Measurements from ENCODE around the gene USP16. TPM values are rescaled to one million over a fixed set of nuclear protein-coding genes. Genes with fewer than 3 reads are reported as not detected.
"Not testable (repeated sequence)": the region's sequence is repeated elsewhere in the genome, so short reads cannot be mapped to it uniquely, and the experiment has no call there.

The USP16 gene
- total RNA-seq, 1 donor from 2014 or later: 53.7 TPM

GRCh38 chr21:29076731-29077640 lies 52.5 kb downstream of the USP16 start:
- not testable (repeated sequence) for ATAC-seq
- DNase-seq (ENCODE audit: low spot score): peak; percentile 83
- intact Hi-C loops (cut with DNase I): loop anchor here (10.0 kb wide), 1 partner anchor 52 kb away; the partner anchor contains the start of gene USP16

GRCh38 chr21:29077651-29078090 lies 53.2 kb downstream of the USP16 start:
- intact Hi-C loops (cut with DNase I): loop anchor here (10.0 kb wide), 1 partner anchor 53 kb away; the partner anchor contains the start of gene USP16
- no peak for ATAC-seq

GRCh38 chr21:29078869-29079767 lies 54.6 kb downstream of the USP16 start:
- intact Hi-C loops (cut with DNase I): loop anchor here (10.0 kb wide), 1 partner anchor 54 kb away; the partner anchor contains the start of gene USP16
- ATAC-seq (peak; percentile 65), DNase-seq (ENCODE audit: low spot score) (no peak)

More at GRCh38 chr21:29077651-29078090, 53.2 kb downstream of the USP16 start:
- DNase-seq (ENCODE audit: low spot score): no peak

GRCh38 chr21:29080454-29080941 lies 56.0 kb downstream of the USP16 start:
- intact Hi-C loops (cut with DNase I): no loop called here
- DNase-seq (ENCODE audit: low spot score) (no peak), ATAC-seq (peak; percentile 37)

- intact Hi-C loops (cut with DNase I): no loop called here
- ATAC-seq (no peak), DNase-seq (ENCODE audit: low spot score) (no peak)
These were observed 57.8 kb downstream of the USP16 start for GRCh38 chr21:29082046-29082815.

GRCh38 chr21:29083306-29083705 lies 58.8 kb downstream of the USP16 start:
- DNase-seq (ENCODE audit: low spot score) (no peak), ATAC-seq (no peak)
- intact Hi-C loops (cut with DNase I): no loop called here

GRCh38 chr21:29084372-29084771 lies 59.9 kb downstream of the USP16 start:
- DNase-seq (ENCODE audit: low spot score) (no peak), ATAC-seq (no peak)
- intact Hi-C loops (cut with DNase I): no loop called here

GRCh38 chr21:29085106-29085752 lies 60.8 kb downstream of the USP16 start:
- DNase-seq (ENCODE audit: low spot score) (no peak), ATAC-seq (no peak)
- intact Hi-C loops (cut with DNase I): no loop called here

GRCh38 chr21:29091033-29091432 lies 66.6 kb downstream of the USP16 start:
- intact Hi-C loops (cut with DNase I): no loop called here
- DNase-seq (ENCODE audit: low spot score): no peak
- no peak for ATAC-seq

GRCh38 chr21:29092102-29092959 lies 67.9 kb downstream of the USP16 start:
- ATAC-seq (peak; percentile 48), DNase-seq (ENCODE audit: low spot score) (no peak)
- intact Hi-C loops (cut with DNase I): no loop called here

GRCh38 chr21:29096218-29097015 lies 71.9 kb downstream of the USP16 start:
- ATAC-seq: no peak
- intact Hi-C loops (cut with DNase I): no loop called here
- DNase-seq (ENCODE audit: low spot score): no peak

GRCh38 chr21:29098156-29098555 lies 73.7 kb downstream of the USP16 start:
- no peak for ATAC-seq
- no peak for DNase-seq (ENCODE audit: low spot score)
- intact Hi-C loops (cut with DNase I): no loop called here

GRCh38 chr21:29102791-29103257 lies 78.4 kb downstream of the USP16 start:
- ATAC-seq: no peak
- DNase-seq (ENCODE audit: low spot score): no peak
- intact Hi-C loops (cut with DNase I): no loop called here
